Colonic mucosa (tissue), 4 donors: ENCODE data around the gene HS1BP3. TPM values are rescaled to one million over a fixed set of nuclear protein-coding genes. Genes with fewer than 3 reads are reported as not detected.

Experiments
- DNase-seq: peaks from one replicate; pipeline ENCODE4 v3.0.0-alpha.2; 2020
- H3K27ac ChIP-seq: fragments of 200-600 bp; one replicate; pipeline ENCODE4 v1.8.0; 2021
- H3K27me3 ChIP-seq: fragments of 200-600 bp; one replicate; pipeline ENCODE4 v1.8.0; 2021
- H3K36me3 ChIP-seq: fragments of 200-600 bp; one replicate; pipeline ENCODE4 v1.8.0; 2021
- H3K4me1 ChIP-seq: fragments of 200-600 bp; one replicate; pipeline ENCODE4 v1.8.0; 2021; ENCODE audit warnings: mild to moderate bottlenecking
- H3K4me3 ChIP-seq: fragments of 200-600 bp; one replicate; pipeline ENCODE4 v1.8.0; 2021
- H3K9ac ChIP-seq, 2 donors: one replicate each; pipeline ENCODE4 v1.7.0; 2013; ENCODE audit warnings: control low read depth in 2 of 2, low read depth in 2 of 2, low read length in 2 of 2
- H3K9me3 ChIP-seq: fragments of 200-600 bp; one replicate; pipeline ENCODE4 v1.8.0; 2021
- CTCF ChIP-seq: fragments of 200-600 bp; IDR thresholded peaks from one replicate; pipeline ENCODE4 v1.8.0; 2022; ENCODE audit warnings: antibody characterized with exemption, mild to moderate bottlenecking
- intact Hi-C: fragments of 100-400 bp; cut with DNase I; formaldehyde crosslinking; loops from one replicate; pipeline ENCODE4 v1.14.1; 2022
- total RNA-seq, 2 donors: library from RNA; stranded (reverse); fragmentation: NEBNext Ultra II Directional in 1 of 2; extraction: Animal tissue kit (Norgen Biotek cat#: 25700) in 1 of 2; gene quantifications; one replicate each; pipeline ENCODE4 v1.2.1, GENCODE V29; 2021
- donor health status: healthy.
- donor health status: DM: no; HTN: no; CAD: no.
- donor health status: DM: no; HTN: no; CAD: no.

Gene HS1BP3
- total RNA-seq, 2 donors from 2014 or later, result 21.2 to 21.5 TPM

DNA sequence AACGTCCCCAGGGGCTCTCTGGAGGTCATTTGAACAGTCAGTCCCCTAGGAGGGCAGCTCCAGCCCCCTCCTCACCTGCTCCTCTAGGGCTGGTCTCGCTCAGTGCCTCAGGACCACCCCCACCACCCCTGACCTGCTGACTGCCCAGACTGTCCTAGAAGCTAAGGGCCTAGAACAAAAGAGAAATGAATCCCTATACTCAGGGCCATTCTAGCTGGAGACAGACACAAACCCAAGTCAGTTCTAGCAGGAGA, 83.0 kb downstream of the HS1BP3 start:
- no peaks in the 10 kb centered on the region for H3K4me1 ChIP-seq
- H3K9me3 ChIP-seq, result no peaks in the 10 kb centered on the region
- H3K27me3 ChIP-seq, result no peaks in the 10 kb centered on the region
- no peak overlapping the region for H3K9ac ChIP-seq
- H3K36me3 ChIP-seq, result no peaks in the 10 kb centered on the region
- TF ChIP-seq CTCF, result no peak
- intact Hi-C loops, result no loop called here
- no peak overlapping the region for H3K27ac ChIP-seq
- DNase-seq, result no peak
- H3K4me3 ChIP-seq, result no peak overlapping the region

Other genes starting within 250 kb of the HS1BP3 start
- gene RHOB, start 204.0 kb downstream of the HS1BP3 start, total RNA-seq, result 100 to 1,000 TPM in 1 of 2 donors, 10 to 100 TPM in 1; 77.5 to 165 TPM
- gene GDF7, start 16.0 kb upstream of the HS1BP3 start, total RNA-seq, result under 1 TPM; 0.05 to 0.11 TPM
- 10 to 100 TPM; 15.0 to 25.9 TPM for gene LDAH, start 172.0 kb upstream of the HS1BP3 start, total RNA-seq